Kidney tubule cell (primary cell): Measurements from ENCODE around the gene MYO1B.
"Not testable (repeated sequence)": the region's sequence is repeated elsewhere in the genome, so short reads cannot be mapped to it uniquely, and the experiment has no call there.

Experiments used
- DNase-seq: peaks from one replicate; pipeline ENCODE4 v3.0.0-alpha.2; 2018; ENCODE audit warnings: low spot score

Gene MYO1B

DNA sequence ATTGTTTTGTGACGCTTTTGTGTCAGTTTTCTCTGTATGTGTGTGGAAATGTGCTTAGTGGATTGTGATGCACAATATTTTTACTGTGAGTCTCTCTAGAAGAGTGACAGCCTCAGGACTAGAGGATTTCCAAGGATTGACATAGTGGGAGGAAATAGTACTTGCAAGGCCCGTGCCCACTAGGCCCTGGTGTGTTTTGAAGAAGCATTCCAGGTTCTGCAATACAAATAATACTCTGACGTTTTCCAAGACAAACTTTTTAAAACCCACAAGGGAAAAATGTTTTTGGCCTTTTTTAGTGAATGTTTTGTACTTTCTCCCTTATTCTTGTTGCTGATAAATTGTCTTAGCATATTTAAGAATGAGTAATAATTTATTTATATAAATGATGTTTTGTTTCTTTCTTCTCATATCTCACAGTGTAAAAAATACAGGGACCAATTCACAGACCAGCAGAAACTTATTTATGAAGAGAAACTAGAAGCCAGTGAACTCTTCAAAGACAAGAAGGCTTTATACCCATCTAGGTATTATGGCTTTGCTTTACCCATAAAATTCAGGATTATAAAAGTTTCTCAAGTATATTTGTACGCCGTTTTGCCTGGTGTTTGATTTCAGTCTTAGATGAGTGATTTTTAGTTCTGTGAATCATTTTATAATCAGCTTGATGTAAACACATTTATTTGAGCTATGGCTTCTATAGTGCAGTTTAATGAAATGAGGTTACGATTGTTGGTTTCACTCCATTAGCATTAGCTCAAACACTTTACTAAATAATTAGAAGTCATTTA lies 165.6 kb downstream of the MYO1B start:
- DNase-seq = no peak

DNA sequence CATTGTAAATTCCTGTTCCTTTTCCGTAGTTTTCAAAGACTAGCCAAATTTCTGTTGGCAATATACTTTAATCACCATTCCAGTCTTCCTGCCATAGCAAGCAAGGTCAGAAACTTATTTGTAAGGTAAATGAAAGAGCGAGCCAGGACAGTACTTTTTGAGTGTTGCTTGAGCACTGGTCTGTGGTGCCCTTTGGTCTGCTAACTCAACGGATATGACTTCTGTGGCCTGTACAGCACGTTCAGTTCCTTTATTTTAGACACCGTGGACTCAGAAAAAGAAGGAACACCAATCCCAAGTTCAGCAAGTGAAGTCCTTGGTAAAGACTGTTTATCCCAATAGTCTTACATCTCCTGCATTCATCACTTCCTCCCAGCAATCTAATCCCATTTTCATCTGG lies 166.3 kb downstream of the MYO1B start:
- no peak for DNase-seq

GRCh38 chr2:191412353-191412752 lies 167.1 kb downstream of the MYO1B start:
- no peak for DNase-seq

DNA sequence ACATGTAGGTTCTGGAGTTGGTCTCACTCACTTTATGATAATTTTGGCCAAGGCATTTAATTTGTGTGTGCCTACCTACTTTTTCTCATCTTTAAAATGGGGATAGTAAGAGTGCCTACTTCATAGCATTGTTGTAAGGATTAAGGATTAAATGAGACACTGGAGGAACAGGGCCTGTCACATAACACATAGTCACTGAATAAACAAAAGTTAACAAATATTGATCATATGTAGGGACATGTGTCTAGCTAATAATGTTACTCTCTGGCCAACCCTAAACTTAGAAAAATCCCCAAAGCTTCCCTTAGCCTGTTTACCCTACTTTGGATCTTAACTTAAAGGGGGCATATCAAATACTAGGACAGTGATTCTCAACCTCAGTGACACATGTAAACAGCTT lies 169.9 kb downstream of the MYO1B start:
- DNase-seq = no peak

DNA sequence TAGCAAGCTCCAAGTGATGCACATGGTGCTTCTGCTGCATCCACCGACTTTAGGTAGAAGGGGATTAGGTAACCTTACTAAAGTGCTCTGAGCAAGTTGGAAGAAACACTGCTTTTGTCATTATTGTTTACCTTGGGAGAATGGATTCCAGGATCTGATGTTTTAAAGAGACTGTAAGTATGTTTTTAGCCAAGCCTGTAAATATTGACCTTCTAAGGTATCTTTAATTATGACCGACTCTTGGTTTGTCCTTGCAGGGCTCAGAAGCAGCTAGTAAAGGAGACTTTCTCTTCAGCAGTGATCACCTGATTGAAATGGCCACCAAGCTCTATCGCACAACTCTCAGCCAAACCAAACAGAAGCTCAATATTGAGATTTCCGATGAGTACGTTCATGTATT lies 170.7 kb downstream of the MYO1B start:
- DNase-seq = no peak

DNA sequence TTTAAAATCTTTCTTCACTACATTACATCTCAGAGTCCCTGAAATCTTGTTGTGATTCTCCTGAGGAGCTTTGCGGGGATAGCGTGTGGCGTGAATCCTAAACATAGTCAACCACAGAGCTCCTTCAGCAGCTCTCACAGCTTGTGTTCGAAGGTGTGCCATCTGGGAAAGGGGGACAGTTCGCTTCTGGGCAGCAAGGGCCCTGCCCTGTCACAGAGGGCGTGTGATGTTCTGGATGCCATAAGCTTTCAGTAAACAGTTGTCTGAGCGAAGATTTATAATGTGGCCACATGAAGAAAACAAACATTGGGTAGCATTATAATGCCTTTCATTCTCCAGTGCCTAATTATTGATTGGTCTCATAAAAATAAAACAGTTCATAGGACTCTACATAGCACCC lies 172.5 kb downstream of the MYO1B start:
- no peak for DNase-seq

DNA sequence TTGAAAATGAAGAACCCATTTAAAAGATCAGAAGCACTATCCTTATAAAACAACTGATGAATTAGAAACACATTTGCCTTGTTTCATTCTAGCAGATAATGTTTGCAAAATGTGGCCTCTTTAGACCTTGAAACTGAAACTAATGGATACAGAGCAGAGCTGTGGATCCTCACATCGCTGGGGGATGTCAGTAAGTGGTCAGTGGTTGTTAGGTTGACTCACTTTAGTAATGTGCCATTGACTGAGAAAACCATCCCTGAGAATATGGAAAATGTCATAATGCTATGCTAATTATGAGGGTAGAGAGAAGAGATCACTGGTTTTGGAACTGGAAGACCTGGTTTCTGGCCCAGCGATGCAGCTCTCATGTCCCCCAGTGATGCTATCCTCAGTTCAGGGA lies 176.7 kb downstream of the MYO1B start:
- DNase-seq = no peak

- no peak for DNase-seq
These were observed 181.8 kb downstream of the MYO1B start for GRCh38 chr2:191427031-191427430.

- no peak for DNase-seq
These were observed 182.9 kb downstream of the MYO1B start for GRCh38 chr2:191428141-191428540.

- no peak for DNase-seq
These were observed 185.3 kb downstream of the MYO1B start for GRCh38 chr2:191430476-191430875.

- no peak for DNase-seq
These were observed 186.9 kb downstream of the MYO1B start for GRCh38 chr2:191432121-191432520.

- DNase-seq = no peak
These were observed 188.9 kb downstream of the MYO1B start for GRCh38 chr2:191434072-191434471.

DNA sequence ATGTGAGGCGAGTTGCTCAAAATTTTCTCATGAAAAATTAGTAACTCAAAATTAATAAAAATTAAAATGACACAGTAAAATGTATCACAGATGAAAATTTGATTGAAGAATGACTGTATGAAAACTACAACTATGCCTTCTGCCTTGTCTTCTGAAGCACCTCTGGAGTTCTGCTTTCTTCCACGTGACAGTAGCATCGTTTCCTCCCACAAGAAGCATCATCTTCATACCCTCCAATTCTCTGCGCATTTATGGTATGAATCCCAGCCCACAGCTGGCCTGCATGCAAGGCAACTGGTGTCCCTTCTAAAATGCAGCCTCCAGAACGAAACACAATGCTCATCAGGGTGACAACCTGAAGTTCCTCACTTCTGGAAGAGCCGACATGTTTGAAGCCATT lies 189.9 kb downstream of the MYO1B start:
- no peak for DNase-seq

- no peak for DNase-seq
These were observed 191.3 kb downstream of the MYO1B start for GRCh38 chr2:191436368-191437055.

DNA sequence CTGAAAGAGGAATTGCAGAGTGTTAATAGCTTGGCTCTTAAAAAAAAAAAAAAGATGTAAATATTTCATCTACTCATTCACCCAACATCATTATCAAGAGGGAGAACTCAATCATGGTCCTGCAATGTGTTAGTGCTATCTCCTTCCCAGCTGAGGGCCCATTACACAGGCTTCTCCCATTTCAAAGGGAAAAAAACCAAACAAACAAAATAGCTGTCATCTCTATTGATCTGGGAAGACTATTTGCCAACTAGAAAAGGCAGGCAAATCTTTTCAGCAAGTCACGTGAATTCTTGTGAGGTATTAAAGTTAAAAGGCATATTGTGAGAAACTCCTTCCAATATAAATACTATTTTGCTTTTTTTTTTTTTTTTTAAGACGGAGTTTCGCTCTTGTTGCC lies 194.3 kb downstream of the MYO1B start:
- DNase-seq = no peak

DNA sequence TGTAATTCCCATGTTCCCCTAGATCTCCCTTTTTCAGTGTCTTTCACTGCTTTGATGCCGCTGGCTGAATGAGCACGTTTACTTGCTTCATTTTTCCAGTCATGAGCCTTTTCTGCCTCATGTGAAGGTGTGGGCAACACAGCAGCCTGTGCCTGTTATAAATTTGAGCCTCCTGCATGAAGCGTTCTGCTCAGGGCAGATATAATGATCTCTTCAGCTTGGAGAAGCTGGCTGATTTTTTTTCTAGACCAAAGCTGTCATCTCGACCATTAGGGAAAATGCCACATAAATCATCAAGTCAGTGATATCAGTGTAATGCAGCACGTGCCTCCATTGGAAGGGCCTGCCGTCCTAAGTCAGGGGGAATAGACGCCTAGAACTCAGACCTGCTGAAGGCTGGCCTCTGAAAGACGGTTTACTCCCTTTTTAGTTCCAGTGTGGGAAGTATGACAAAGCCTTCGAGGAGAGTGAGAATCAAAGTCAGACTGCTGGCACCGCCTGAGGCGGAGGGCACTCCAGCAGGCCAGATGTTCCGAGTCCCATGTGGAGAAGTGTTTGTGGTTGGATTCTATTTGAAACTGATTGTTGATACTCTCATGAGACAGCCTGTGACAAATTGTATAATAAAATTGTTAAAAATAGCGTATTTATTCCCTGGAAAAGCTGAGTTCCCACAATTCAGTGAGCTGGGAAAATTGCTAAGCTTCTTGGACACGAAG lies 196.5 kb downstream of the MYO1B start:
- no peak for DNase-seq

DNA sequence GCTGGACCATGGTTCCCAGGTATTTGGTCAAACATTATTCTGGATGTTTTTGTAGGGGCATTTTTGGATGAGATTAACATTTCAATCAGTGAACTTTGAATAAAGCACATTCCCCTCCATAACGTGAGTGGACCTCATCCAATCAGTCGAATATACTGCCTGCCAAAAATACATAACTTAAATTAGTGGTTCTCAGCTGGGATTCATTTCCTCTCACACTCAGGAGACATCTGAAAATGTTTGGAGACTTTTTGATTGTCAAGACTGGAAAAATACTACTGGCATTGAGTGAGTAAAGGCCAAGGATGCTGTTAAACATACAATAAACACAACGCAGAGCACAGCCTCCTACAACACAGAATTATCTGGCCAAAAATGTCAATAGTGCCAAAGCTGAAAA lies 198.2 kb downstream of the MYO1B start:
- DNase-seq = no peak

- DNase-seq = no peak
These were observed 201.7 kb downstream of the MYO1B start for GRCh38 chr2:191446910-191447309.

DNA sequence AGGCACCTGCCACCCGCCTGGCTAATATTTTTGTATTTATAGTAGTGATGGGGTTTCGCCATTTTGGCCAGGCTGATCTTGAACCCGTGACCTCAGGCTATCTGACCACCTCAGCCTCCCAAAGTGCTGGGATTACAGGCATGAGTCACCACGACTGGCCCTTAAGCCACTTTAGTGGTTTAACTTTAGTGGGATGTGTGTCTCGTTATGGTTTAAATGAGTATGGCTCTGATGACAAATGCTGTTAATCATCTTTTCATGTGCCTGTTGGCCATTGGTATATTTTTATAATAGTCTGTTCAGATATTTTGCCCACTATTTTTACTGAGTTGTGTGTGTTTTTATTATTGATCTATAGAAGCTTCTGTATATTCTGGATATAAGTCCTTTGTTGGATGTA lies 205.9 kb downstream of the MYO1B start:
- DNase-seq = no peak

DNA sequence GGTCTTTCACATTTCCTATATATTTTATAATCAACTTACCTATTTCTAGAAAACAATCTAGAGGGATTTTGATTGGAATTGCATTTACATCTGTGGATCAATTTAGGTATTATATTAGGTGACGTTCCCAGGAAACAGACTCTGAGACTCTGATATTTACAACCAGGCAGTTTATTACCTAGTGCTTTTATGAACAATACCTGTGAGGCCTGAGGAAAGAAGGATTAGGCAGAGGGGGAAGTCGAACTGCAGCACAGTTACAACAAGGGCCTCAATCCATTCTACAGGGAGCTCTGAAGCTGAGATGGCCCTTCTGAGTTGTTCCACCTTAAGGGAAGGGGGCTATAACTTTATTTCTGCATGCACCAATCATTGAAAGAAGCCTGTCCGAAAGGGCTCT lies 206.9 kb downstream of the MYO1B start:
- DNase-seq = no peak

GRCh38 chr2:191453761-191454160 lies 208.6 kb downstream of the MYO1B start:
- no peak for DNase-seq

GRCh38 chr2:191456506-191456905 lies 211.3 kb downstream of the MYO1B start:
- not testable (repeated sequence) for DNase-seq

- DNase-seq = no peak
These were observed 214.0 kb downstream of the MYO1B start for GRCh38 chr2:191459158-191459557.
